HG03139 (cell line): ENCODE measurements around the gene PRAC2.

Source experiments
- ATAC-seq: cut with Tn5 transposase; IDR thresholded peaks from one replicate; pipeline ENCODE4 v1.9.1; 2021; ENCODE audit not compliant: unreplicated experiment

The PRAC2 gene

DNA sequence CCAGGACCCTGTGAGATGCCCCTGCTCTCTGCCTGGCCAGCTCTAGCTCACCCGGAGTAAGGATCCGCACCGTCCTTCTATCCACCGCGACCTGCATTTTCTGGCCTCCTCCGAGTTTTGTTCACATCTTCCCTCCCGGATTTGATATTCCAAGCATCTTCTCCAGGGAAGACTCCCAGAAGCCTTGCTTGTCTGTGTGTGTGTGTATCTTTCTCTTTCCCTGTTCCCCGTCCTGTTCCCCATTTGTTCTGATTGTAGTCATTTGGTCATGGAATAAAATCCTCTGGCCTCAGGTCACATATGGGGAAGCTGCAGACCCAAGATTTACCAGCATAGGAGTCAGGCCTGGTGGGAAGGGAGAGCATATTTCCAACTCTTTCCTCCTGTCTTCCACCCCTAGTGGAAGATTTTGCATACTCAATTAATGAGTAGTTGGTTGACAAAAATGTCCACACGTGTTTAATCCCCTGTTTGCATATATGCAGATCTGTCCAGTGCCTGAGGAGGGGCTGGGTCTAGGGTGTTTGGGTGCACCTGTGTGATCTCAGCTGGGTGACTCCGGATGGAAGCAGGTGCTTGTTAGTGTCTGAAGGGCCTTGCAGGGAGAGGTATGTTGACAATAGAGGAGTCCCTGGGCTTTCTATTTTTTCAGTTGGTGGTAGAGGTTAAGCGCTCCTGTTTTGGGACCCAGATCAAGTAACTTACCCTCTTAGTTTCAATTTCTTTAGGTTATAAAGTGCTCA lies 2.5 kb upstream of the PRAC2 start:
- no peak for ATAC-seq

GRCh38 chr17:48721009-48721402 lies 2.0 kb upstream of the PRAC2 start:
- no peak for ATAC-seq

DNA sequence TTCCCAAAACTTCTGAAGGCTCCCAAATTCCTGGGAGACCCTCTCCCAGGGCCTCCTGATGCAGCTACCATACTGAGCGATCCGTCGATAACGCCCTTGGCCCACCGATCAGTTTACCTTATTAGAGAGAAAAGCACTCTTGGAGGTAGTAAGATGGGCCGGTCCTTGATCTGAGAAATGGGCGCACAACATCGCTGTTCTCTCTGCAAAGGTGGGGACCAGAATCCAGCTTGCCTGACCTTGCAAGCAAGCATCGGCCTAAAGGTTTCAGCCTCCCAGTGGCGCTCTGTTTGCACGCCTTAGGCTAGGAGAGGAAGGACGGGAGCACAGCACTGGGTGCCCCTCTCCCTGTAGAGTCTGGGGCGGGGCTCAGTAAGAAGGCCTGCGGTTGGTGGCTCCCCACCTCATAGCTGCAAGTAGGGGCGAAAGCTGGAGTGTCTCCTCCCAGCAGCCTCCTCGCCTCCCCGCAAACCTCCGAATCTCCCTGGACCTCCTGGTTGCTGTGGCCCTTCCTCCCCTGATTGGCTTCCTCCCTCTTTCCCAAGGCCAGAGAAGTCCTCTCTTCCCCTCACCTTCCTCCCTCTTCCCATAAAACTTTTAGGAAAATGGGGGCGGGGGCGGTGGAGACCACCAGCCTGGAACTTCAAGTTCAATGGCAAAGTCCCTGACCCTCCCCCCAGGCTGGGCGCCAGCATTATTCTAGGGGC lies 631 bp upstream of the PRAC2 start, which contains the start of gene PRAC1:
Gene PRAC1, minus strand, starts transcription at position 318 of the 707 bp plus-strand sequence. Its CDS starts 126 bp downstream, at position 192.
- no peak for ATAC-seq

DNA sequence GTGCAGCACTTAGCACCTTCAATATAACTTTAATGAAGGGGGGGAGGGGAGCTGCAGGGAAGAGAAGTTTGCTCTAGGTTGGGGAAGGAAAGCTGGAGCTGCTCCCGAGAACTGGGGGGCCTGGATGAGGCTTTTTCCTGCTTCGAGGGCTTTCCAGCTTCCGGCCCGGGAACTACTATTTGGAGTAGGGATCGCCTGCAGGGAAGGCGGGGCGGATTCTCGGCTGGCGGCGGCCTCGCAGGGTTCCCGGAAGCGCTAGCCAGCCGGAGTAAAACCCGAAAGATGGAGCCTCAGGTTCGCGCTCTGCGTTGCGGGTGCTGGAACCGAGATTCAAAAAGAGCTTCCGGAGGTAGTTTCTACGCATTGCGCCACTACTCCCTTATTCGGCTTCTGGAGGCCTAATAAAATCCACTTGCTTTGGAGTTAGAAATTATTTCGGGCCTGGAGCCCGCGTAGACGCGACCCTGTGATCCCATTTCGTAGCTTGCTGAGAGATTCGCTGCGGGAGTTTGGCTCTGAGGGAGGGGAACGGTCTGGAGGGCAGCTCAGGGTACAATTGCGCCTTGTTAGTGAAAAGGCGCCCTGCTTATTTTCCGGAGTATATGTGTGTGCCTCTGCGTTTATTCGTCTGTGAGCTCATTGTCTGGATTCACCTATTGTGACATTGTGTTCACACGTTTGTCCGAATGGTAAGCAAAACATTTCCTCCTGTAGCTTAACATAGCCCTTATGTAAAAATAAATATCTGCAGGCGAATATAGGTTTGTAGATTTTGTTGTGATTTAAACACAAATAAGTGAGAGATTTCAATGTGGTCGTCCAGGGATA lies 652 bp downstream of the PRAC2 start:
- ATAC-seq, result no peak

DNA sequence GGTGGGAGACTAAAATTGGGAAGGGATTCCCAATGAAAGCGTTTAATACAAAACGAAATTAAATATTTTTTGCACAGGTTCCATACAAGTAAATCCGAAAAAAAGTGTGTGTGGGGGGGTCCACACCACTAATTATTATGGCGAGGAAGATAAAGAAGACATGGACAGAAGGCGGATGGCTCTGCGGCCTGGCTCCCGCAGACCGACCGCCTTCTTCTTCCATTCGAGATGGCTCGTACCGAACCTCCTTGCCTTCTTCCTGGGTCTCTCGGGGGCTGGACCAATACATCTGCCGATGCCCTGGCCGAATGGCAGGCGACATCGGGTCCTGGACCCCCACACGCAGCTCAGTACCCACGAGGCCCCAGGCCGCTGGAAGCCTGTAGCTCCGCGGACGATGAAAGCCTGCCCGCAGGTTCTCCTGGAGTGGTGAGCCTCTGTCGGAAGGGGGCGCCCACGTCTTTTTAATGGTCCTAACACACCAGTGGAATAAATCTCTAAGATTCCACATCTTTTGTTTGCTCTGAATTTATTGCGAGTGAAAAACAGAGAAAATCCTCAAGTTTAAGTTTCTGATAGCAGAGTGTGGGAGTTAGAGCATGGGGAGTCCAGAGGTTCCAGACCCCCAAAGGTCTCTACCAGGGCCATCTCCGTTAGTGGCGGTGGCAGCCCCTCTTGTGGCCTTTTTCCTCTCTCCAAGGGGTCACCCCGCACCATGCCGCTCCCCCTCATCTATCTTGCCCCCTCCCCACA lies 1.4 kb downstream of the PRAC2 start:
- ATAC-seq, result no peak

- no peak for ATAC-seq
These were observed 2.0 kb downstream of the PRAC2 start for GRCh38 chr17:48725004-48725287.

DNA sequence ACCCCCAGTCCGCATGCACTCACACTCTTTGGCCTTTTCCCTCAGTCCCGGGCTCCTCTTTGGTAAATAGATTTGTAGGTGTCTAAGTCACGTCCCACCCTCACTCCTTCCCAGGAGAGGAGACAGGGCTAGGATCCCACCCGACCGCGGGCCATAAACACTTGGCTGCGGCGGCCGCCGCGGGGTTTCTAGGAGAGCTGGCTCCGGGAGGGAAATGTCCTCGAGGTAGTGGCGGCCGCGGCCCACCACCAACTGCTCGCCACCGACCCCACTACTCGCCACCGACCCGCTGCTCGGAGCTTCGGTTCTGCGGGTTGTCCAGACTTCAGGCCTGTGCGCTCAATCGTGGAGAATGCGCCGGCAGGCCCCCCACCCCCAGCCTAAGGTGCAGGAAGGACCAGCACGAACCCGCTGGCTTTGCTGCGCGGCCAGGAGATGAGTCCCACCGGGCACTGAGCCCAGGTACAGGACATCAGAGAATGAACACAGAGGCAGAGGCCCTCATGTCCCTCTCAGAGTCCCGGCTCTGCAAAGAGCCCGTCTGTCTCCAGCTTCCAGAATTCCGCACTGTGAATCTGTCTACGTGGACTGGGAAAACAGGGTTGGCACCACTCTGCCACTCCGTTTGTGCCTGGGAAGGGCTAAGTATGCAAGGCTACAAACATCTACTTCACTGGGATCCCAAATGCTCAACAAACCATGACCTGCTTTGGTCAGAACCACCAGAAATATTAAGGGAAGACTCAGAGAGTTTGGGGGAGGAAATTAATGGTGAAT lies 2.5 kb downstream of the PRAC2 start:
- ATAC-seq, result no peak

DNA sequence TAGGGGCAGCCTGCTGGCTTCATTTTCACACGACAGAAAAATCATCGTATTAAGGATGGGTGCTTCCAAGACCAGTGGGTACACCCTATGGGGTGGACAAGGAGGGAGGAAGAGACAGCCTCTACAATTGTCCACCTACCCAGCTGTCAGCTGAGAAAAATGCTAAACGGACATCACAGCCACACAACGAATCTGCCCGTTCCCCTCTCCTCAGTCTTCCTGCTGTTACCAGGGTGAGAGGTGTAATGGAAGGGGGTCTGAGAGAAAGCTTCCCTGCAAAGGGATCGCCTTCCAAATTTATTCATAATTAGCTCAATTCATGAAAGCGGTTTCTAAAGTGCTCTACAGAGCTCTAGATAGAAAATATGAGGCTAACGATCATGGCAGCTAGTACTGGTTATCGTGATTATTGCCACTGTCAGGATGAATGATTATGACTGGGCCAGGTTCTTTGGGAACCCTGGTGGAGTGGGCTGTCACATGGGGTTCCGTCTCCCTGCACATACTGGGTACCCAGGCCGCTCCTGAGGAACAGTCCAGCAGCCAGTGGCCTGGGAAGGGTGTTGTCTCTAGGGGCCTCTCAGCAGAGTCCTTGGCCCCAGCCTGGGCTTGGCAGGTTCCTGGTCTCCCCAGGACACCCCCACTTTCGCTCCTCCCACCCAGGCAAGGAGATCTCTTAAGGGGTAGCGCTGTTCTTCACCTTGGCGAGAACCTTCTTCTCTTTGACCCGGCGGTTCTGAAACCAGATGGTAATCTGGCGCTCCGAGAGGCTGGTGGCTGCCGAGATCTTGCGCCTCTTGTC lies 3.3 kb downstream of the PRAC2 start:
- ATAC-seq, result no peak

DNA sequence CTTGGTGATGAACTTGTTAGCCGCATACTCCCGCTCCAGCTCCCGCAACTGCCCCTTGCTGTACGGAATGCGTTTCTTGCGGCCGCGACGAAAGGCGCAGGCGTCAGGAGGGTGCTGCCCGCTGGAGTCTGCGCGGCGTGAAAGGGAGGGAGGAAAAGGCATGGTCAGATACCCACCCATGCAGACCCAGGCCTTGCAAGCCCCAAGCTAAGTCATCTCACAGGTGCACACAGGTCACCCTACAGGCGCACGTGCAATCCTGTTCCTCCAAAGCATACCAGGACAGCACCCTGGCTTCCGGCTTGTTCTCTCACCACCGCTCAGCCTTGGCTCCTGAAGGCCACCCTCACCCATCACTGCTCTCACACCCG lies 3.9 kb downstream of the PRAC2 start:
- ATAC-seq, result no peak

DNA sequence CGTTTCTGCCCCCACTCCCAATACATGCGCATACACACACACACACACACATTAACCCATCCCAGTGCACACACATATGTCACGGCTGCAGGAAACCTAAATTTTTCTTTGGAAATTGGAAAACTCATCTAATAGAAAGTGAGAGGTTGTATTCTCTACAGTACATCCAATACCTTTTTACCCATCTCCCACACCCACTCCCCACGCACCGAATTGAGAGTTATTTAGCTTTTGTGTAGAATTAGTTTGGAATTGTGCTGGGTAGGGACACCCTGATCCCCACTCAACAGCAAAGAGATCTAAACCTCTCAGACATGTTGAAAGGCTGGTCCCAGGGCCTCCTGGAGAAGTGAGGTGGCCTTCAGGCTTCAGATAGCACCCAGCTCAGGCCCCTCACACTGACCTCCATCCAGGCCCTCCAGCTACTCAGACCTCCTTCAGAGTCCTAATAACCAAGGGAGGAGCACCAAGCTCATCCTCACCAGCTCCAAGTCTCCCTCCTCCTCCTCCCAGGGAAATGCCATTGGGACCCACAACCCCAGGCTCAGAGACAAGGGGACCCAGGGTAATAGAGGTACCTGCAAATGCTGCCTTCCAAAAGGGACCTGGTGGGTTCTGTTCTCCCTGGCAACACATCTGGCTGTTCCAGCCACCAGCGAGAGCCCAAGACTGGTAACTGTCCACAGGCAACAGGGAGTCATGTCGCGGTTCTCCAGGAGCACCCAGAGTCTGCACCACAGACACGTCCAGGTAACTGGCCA lies 4.6 kb downstream of the PRAC2 start:
- no peak for ATAC-seq

GRCh38 chr17:48728232-48729231 lies 5.5 kb downstream of the PRAC2 start, which contains the start of gene HOXB13:
Gene HOXB13 (minus strand): TSS chr17:48728750. CDS start chr17:48728593, 157 bp downstream.
- no peak for ATAC-seq

DNA sequence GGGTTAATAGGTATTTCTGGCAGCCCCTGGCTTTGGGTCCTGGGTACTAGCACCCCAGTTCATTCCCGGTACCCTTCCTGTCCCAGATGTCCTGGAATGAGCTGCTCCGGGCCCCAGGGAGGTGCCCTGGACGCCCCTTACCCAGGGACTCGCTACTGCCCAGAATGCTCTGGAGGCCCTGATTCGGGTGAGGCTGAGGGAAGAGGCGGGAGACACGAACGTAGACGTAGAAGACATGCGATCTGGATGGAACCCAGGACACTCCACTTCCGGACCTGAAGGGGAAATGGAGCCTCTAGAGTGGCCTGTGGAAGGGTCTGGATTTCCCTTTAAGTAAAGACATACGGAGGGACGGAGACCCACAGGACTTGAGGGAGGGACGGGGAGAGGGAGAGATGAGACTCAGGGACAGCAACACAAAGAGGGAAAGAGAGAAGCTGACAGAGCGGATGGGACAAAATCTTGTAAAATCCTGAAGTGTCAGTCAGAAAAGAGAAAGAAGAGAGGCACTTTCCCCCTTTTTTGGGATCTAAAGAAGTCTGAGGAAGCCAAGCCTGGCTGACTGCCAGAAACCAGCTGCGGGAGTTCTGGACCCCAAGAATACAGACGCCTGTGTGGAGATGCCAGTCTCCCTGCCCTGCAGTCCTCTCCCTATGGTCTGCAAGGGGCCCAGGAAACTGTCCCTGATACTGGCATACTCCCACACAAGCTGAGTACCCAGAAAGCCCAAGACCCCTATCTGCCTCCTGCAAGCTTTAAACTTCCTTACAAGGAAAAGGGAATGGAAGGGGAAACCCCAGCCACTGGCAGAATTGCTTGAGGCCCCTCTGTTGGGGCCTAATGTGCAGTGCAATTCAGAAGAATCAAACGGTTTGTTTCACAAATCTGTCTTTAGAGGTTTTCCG lies 6.6 kb downstream of the PRAC2 start:
- no peak for ATAC-seq

GRCh38 chr17:48730240-48730550 lies 7.2 kb downstream of the PRAC2 start:
- no peak for ATAC-seq

DNA sequence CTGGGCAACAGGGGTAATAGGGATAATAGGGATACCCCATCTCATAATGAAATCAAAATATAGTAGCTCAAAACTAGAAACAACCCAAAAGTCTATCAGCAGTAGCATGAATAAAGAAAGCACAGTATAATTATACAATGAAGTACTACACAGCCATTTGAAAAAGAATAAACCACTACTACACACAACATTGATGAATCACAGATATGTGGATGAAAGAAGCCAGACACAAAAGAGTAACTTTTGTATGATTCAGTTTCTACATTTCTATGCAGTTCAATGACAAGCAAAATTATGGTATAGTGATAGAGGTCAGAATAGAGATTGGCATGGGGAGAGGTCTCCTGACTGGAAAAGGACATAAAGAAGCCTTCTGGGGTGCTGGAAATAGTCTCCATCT lies 8.4 kb downstream of the PRAC2 start:
- ATAC-seq, result no peak

GRCh38 chr17:48732688-48733629 lies 10.0 kb downstream of the PRAC2 start:
- no peak for ATAC-seq
